GM12801 (cell line): ENCODE measurements around the gene VWA5B2.

Experiments used
- TF ChIP-seq, protein P1 (sequence below): IDR thresholded peaks from one replicate; pipeline ENCODE4 v1.5.1; 2011; ENCODE audit warnings: control low read depth; ENCODE audit not compliant: insufficient read length; ENCODE audit errors: extremely low read depth

VWA5B2 gene

DNA sequence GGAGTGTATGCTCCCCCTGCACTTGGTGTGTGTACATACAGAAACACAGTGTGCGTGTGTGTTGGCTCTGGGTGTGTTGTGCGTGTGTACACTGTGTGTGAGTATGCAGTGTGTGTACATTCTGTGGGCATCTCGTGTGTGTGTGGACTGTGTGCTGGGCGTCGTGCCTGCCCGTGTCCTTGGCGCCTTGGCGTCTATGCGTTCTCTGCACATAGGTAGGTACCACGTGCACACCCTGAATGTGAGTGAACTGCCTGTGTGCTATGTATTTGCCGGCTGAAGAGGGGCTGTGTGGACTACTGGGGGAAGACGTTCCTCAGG is 46.0 kb downstream of the VWA5B2 start:
- TF ChIP-seq, protein P1, sequence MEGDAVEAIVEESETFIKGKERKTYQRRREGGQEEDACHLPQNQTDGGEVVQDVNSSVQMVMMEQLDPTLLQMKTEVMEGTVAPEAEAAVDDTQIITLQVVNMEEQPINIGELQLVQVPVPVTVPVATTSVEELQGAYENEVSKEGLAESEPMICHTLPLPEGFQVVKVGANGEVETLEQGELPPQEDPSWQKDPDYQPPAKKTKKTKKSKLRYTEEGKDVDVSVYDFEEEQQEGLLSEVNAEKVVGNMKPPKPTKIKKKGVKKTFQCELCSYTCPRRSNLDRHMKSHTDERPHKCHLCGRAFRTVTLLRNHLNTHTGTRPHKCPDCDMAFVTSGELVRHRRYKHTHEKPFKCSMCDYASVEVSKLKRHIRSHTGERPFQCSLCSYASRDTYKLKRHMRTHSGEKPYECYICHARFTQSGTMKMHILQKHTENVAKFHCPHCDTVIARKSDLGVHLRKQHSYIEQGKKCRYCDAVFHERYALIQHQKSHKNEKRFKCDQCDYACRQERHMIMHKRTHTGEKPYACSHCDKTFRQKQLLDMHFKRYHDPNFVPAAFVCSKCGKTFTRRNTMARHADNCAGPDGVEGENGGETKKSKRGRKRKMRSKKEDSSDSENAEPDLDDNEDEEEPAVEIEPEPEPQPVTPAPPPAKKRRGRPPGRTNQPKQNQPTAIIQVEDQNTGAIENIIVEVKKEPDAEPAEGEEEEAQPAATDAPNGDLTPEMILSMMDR = no peak

DNA sequence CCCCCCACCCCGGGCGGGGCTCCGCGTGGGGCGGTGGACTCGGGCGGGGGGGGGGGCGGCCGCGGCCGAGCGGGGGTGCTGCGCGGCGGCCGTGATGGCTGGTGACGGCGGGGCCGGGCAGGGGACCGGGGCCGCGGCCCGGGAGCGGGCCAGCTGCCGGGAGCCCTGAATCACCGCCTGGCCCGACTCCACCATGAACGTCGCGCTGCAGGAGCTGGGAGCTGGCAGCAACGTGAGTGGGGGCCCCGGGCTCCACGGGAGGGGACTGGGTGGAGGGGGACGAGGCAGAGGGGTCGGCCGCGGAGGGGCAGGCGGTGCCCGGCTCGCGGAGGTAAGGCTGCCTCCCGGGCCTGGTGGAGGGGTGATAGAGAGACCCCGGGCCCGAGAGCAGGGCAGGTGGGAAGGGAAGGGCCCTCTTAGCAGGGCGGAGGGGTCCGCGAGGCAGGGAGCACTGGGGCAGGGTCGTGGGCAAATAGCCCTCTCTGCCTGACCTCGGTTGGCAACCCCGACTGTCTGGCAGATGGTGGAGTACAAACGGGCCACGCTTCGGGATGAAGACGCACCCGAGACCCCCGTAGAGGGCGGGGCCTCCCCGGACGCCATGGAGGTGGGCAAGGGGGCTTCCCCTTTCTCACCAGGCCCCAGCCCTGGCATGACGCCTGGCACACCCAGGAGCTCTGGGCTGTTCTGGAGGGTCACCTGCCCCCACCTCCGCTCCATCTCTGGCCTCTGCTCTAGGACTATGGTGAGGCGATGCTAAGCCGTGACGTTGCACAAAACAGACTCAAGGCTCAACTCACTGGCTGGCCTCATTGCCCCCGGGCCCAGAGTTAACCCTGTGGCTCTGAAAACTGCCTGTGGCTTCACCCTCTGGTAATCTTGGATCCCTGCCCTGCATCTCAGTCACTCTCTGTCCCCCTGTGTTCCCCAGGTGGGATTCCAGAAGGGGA is 46.9 kb downstream of the VWA5B2 start, which contains the start of gene ECE2:
ECE2 (plus strand) TSS at position 62 of the 950 bp plus-strand sequence; CDS start at position 194, 132 bp downstream.
- TF ChIP-seq, protein P1 = no peak

DNA sequence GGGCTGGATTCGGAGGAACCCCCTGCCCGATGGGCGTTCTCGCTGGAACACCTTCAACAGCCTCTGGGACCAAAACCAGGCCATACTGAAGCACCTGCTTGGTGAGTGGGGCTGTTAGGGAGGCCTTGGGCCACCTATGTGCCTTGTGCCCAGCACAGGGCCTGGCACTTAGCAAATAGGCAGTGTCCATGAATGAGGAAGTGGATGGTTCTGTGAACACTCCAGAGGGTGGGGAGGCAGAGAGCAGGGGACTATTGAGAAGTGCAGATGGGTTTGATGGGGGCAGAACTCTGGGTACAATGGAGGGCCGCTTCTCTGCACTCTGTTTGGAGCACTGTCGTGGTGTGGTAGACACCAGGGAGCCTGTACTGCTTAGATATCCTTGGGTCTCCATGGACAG is 48.0 kb downstream of the VWA5B2 start:
- TF ChIP-seq, protein P1 = no peak

DNA sequence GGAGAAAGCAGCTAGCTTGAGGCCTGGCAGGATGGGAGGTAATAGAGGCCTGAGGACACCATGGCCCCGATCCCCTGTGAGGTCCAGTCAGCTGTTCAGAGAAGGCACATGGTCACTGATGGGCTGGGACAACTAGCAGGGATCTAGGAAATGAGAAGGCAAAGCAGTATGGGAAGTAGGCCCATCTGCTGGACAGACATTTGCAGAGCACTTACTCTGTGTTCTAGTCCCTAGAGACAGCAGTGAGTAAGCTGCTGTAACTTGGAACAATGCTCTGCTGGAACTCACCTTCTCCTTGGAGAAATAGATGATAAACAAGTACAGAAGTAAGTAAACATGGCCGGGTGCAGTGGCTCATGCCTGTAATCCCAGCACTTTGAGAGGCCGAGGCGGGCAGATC is 53.6 kb downstream of the VWA5B2 start:
- TF ChIP-seq, protein P1 = no peak

DNA sequence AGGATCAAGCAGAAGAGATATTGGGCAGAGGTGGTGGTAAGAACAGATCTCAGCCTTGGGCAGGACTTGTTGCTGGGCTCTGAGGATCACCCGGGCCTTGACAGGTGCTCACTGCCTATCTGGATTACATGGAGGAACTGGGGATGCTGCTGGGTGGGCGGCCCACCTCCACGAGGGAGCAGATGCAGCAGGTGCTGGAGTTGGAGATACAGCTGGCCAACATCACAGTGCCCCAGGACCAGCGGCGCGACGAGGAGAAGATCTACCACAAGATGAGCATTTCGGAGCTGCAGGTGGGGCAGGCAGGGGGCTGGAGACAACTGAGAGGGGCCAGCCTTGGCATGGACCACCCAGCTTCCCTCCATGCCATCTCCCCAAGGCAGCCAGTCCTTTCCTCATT is 54.3 kb downstream of the VWA5B2 start:
- TF ChIP-seq, protein P1 = no peak

DNA sequence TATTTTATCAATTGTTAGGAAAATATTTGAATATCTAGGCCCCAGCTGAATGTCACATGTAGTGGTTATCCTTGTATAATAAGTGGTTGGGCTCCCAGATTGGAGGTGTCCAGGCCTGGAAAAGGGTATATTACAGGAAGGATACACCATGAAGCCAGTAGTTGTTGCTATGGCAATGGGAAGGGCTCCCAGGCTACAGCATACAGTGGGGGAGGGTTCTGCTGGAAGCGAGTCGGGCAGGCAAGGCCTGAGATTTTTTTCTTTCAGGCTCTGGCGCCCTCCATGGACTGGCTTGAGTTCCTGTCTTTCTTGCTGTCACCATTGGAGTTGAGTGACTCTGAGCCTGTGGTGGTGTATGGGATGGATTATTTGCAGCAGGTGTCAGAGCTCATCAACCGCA is 55.3 kb downstream of the VWA5B2 start:
- TF ChIP-seq, protein P1 = no peak

DNA sequence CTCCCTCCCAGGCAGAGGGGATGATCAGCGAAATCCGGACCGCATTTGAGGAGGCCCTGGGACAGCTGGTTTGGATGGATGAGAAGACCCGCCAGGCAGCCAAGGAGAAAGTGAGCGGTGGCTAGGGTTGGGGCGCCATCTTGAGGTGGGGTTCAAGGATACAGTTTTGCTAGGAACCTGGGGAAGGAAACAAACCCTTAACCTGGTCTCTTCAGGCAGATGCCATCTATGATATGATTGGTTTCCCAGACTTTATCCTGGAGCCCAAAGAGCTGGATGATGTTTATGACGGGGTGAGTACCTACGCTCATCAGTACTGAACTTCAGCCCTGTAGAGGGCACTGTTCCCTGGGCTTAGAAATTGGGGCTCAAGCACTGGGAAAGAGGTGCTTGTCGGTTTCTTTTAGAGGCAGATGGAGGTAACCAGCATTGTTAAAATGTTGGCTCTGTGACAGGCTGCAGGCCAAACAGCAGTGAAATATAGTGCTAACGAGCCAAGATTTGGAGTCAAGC is 60.1 kb downstream of the VWA5B2 start:
- TF ChIP-seq, protein P1 = no peak
